T-helper 22 cell (primary cell): ENCODE data around the gene HGF.

Experiments used
- DNase-seq: peaks from one replicate; pipeline ENCODE4 v3.0.0-alpha.2; 2020; ENCODE audit warnings: low read depth

The HGF gene

DNA sequence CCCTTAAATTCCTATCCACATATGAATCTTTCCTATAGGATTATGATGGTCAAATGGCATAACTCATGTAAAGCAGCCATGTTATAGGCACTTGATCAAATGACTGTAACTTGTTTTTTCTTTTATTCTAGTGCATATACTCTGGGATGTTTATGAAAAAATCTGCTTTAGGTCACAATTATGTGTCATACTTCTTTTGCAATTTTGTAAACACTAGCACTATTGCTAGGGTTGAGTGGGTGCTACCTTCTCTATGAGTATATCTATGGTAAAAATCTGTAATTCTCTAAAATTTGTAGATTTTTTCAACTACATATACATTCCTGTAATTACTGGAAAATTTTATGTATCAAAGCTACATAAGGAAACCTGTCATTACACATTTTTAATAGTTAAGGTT lies 50.0 kb downstream of the HGF start:
- no peak for DNase-seq

DNA sequence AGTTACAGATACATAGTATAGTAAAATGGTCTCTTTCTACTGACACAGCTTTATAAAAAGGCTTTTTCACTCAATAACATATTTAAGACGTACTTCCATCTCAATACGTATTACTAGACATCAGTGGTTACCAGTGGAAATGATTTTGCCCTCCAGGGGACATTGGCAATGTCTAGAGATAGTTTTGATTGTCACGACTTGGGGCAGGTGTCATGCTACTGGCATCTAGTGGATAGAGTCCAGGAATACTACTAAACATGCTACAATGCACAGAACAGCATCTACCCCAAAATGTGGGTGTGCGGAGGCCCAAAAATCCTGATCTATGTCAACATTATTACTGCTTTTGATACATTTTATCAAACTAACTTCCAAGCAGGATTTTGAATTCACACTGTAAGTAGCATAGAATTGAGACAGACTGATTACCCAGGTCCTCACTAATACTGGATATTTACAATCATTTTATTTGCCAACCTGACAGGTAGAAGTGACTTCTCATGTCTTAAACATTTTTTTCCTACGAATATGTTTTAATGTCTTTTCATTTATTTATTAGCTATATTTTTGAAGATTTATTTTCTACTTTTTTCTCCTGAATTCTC lies 53.8 kb downstream of the HGF start:
- DNase-seq, result no peak

DNA sequence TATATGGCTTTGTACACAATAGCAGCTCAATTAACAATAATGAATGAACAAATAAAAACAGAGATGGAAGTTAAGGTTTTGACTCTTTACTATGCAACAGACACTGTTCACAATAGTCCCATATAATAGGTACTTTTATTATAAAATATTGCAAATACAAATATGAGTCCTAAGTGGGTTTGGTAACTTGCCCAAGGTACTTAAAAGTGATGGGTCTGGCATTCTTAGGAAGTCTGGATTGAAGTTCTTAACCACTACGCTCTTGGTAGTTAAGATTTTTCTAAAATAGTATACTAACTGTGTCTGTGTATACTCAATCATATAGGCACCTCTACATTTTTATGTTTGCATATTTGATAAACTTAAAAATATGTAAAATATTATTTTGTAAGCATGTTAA lies 55.5 kb downstream of the HGF start:
- no peak for DNase-seq

DNA sequence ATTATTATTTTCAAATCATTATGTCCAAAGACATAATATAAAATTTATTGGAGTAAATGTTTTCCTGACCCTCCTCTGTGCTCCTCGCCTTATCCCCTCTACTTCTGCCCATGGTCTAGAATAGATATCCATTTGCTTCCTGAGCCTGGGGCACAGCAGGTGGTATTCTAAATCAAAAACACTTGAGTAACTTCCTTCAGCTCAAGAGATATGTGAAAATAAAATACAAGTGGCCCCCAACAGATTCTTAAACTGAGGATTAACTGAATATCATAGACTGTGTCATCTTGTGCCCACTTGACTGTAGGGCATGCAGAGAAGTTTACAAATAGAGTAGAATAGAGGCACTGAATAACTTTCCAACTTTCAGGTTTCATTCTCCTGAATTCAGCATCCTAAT lies 59.1 kb downstream of the HGF start:
- DNase-seq, result no peak

DNA sequence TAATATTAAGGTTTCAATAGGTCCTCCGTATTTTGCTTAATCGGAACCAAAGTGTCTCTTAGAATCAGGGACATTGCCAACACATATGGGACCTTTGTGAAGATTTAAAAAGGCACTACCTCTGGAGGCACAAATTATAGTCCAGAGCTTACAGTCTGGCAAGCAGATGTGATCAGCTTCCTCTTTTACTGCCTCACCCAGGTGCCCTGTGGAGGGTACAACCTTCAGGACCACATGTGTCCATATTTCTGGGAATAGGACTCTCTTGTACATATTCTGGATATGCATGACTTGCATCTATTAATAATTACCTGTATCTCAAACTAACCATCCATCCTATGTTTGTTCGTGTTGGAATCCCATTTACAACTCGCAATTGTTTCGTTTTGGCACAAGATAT lies 60.0 kb downstream of the HGF start:
- no peak for DNase-seq

DNA sequence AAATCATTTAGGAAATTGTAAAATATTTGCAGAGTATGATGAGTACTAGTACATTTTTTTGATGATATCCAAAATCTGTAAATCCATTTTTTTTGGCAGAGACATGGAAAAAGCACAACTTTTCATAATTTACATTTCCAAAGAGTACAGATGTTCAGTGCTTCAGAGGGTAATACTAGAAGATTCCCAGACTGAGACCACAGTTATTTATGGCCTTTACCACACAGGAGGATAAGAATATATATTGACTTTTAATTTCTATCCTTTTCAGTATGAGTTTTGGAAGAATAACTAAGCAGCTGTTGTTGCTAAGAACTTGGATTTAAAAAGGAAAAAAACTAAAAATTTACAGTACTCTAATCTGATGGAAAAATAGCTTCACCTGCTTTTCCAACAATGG lies 61.9 kb downstream of the HGF start:
- no peak for DNase-seq

DNA sequence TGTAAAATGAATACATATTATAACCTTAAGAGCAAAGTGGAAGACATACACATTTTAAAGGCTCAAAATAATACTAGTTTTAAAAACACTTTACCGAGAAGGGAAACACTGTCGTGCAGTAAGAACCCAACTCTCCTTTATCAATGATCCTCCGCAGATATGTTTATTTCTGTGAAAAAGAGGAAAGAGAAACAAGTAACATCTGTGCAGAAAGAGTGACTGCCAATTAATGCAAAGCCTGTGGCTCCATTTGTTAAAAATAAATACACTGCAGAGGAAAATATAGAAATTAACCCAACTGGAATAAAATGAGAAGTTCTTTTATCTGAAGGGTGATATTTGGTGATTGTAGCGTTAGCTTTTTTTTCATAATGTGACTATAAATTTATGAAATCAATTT lies 62.7 kb downstream of the HGF start:
- no peak for DNase-seq

DNA sequence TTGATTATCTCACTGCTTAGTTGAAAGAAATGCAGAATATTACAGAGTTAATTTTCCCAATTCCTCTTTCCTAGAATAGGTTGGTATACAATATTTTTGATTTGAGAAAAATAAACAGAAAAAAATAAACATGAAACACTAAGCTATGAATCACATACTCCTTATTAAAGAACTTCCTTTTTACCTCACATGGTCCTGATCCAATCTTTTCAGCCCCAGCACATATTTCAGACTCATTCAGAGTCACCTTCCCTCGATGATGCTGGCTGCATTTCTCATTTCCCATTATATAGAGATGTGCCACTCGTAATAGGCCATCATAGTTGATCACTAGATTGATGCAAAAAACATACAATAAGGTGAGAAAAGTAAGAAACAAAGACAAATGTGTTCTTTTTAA lies 64.6 kb downstream of the HGF start:
- DNase-seq, result no peak

DNA sequence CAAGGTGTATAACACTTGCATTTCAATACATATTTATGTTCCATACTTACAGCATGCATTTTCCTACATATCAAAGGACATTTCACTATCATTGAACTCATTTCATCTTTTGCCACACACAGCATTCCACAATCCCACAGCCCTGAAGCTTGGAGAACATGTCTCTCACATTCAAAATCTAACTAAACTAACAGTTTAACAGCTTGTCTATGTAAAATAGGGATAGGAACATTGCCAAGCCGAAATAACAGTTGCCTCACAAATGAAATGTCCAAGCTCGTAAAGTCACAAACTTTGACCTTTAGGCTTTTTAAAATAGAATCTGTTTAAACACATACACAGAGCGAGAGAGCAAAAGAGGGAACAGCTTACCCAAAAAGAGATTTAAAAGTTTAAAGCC lies 65.3 kb downstream of the HGF start:
- no peak for DNase-seq

DNA sequence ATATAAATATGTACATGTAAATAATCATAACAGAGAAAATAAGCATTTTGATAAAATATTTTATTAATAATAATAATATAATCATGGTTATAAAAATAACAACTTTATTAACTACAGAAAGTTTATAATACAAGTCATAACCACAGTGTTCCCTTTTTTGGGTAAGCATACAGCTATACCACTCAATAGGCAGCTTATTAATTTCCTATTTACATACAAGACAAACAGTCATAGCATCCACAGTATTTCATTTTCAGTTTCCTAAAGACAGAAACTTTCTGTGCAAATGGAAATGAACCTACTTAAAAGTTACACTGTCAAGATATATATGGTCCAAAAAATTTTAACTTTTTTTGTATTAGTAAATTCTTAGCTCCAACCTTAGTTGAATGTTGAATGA lies 70.9 kb downstream of the HGF start:
- DNase-seq, result no peak

DNA sequence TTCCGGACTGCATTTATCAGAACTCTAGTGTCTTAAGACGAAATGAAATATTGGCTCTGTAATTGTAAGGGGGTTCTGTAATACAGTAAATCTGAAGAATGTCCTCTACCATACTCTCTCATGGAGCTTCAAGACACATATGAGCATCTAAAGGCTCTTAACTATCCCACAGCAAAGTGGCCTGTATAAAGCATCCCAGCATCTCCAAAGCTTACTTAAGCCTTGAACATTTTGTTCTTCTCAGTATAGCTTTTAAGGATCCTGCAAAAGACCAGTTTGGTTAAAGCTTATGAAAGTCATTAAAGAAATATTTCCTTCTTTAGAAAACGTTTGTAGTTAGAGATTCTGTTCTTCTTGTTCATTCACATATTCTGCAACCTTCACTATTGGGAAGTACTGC lies 75.1 kb downstream of the HGF start:
- DNase-seq, result no peak

DNA sequence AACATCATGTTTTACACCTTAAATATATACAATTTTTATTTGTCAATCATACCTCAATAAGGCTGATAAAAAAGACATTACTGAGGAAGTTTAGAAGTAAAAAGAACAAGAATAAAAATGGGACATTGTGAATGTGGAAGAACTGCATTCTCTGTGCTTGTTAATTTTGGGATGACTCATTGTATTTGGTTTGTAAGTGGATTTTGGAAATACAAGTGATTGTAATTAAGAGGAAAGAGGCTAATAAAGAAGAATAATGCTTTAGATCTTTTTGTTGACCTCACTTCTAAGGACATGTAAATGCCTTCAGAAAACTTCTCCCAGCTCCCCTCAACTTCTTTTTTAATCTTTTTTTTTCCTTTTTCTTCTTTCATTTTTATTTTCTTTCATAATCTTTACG lies 76.0 kb downstream of the HGF start:
- DNase-seq, result no peak

DNA sequence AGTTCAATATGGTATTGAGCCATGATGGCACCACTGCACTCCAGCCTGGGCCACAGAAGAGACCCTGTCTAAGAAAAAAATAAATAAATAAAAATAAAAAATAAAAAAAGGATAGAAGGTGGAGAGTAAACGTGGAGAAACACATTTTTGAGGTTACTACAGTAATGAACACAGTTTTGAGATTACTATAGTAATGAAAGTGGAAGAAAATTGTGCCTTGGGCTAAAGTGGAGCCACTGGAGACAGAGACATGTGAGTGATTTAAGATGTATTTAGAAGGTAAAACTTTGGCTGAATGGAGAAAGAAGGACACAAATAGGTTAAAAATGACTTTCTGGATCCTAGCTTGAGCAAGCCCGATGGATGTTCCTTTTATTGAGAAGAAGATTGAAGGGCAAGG lies 76.8 kb downstream of the HGF start:
- DNase-seq, result no peak

DNA sequence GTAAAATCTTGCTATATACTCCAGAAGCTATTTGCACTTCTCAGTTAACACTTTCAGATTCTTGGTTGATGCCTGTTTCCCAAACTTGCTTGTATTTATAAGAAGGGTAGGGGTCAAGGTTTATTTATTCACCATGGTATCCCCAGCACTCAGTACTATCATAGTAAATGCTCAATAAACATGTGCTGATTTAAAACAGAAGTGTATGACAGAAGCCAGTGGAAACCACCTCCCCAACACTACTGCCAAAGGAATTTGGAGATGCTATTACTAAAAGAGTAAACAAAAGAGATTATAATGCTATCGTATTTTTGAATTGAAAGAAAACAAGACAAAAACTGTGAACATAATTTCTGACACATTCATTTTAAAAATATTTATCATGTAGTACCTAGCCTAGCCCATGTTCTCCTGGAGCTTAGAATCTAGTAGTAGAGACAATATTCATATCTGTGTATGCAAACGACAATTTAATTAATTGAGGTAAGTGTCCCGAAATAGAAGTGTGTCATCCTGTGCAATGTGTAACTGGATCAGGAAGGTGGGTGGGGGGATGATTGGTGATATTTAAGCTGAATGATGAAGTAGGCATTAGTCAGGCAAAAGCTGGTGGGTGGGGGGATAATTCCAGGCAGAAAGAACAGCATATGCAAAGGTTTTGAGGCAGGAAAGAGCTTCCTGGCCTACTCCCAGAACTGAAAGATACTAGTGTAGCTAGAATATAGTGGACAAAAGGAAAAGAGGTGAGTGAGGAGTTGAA lies 77.5 kb downstream of the HGF start:
- DNase-seq, result no peak

DNA sequence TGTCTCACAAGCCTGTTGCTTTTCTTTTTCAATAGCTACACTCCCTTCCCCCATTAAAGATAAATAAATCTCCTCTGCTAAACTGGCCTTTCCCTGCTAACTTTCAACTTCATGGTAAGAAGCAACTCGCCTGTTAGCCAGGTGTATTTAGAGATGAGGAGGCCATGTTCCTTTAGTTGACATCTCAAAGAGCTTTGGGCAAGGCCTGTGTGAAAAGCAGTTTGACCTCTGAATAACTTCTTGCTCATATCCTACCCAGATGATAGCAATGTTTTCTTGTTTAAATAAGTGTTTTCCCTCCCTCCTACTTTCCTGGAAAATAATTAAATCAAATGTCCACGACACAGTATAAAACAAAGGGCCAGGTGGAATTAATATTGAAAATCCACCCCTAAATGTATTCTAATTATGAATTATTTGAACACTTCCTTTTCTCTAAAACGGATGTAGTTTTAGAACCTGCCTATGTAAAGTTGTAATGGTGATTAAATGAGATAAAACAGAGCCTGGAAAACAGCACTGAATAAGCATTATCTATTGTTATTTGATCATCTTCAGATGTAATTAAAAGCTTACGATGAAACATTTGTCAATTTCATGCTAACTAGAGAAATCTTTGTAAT lies 78.5 kb downstream of the HGF start:
- DNase-seq, result no peak

DNA sequence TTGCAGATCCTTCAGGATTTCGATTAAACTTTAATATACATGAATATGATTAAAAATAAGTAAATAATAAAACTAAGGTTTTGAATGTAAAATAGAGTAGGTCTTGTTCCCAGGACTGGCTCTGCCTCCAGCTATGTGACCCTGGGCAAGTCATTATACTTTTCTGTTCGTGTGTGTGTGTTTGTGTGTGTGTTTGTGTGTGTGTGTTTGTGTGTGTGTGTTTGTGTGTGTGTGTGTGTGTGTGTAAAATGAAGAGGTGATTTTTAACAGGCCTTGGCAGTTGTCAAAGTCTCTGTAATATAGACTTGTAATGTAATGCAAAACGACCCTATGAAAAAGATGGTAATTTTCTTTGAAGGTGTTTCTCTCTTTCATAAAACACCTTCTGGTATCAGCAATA lies 79.2 kb downstream of the HGF start:
- no peak for DNase-seq

DNA sequence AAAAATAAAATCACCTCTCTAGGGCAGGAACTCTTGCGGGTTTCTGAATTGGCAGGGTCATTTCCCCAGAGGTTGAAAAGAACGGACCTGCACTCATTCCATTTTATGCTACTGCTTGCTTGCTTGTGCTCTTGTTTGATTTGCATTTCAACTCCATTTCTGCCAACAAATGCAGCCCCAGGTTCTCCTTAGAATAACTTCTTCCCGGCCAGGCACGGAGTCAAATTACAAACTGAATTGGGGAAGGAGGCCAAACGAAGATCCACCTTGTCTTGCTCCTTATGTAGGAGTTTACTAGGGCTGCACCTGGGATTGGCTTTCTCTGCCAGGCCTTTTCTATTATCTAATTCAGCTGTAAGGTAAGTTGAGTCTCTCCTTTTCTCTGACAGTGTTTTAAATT lies 79.6 kb downstream of the HGF start:
- no peak for DNase-seq

DNA sequence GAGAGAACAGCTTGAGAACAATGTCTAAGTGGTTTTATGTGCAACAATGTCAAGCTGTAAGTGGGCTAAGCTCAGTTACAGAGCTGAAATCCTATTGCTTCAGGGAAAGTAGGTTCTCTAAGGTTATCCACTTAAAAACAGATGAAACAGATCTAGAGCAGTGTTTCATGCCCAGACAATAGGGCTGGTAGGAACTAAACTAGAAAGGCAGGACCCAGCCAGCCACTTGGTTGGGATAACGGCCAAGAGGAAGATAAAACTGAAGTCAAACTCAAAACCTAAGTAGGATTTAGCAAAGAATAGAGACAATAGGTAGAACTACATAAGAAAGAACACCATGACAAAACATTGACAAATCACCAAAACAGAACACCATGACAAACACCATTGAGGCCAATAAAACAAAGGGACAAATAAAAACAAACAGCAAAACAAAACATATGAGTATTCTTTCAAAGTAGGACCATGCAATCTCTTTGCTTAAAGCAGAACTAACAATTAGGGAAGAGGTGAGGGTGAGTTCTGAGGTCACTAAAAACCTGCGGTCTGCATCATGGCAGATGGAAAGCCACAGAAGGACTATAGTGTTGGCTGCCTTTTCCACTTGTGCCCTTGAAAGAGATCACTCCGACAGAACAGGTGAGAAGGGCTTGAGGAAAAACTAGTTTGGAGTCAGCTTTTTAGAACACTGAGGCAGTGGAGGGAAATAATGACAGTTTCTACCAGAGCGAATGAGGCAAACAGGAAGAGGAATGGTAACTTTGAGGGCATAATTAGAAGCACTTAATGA lies 81.0 kb downstream of the HGF start:
- DNase-seq, result no peak

DNA sequence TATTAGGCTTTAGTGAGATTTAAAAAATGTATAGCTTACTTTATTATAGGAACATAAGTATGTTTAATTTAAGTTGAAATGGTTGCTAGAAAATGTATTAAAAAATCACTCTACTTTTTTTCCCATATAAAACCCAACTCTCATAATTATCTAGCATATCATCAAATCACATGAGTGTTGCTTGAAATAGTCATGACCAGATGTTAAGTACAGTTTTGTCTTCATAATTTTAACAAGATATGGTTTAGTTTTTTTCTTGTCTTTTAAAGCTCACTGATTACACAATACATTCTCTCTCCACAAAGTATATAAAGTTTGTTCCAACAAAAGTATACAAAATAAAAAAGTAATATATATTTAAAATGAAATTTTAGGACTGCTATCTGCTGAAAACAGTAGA lies 82.8 kb downstream of the HGF start:
- DNase-seq, result no peak

DNA sequence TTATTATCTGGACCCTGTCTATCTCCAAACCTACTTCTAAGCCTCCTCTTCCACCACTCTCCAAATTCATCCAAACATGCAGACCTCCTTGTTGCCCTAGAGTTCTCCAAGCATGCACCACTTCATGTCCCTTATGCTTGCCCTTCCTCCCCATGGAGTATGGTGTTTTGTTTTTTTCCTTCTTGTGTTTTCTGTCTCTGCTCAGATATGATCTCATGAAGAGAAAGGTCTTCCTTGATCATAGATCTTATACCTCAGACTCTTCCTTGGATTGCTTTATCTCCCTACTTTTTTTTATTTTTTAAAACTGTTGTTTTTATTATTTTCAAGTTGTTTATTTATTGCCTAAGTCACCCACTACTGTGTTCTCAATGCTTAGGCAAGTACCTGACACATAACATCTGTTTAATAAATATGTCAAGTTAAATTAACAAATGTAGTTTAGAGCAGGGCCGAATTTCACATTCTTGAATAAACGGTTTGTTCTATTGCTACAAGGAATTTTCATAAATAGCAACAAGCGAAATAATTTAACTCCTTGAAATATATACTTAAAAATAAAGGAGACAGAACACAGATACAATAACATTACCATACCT lies 84.5 kb downstream of the HGF start:
- no peak for DNase-seq

DNA sequence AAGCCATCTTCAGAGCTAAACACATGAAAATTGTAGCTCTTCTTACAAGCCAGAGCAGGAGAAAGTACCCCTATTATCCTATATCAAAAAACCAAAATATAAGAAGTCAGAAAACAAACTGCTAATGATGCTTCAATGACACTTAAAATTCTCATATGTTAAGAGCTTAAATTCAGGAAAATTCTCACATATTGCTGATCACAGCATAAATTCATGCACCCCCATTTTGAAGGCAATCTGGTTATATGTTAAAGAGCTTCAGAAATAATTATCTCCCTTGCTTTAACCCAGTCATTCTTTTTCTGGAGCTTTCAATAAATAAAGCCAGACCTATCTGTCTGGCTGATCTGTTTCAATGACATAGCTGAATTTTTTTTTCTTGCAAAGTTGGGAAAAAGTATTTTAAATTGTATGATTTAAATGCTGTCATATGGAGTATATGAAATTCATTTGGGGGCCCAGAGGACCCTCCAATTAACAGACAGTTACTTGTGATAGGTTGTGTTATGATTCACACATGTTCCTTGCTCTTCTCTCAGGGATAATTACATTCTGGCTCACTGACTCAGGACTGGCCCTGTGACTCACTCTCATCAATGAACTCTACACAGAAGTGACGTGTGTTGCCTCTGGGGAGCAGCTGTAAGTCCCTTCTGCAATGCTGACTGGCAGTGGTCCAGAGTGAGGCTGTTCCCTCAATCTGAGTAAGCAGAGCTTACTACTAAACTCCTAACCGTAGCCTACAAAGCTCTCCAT lies 85.2 kb downstream of the HGF start:
- no peak for DNase-seq

DNA sequence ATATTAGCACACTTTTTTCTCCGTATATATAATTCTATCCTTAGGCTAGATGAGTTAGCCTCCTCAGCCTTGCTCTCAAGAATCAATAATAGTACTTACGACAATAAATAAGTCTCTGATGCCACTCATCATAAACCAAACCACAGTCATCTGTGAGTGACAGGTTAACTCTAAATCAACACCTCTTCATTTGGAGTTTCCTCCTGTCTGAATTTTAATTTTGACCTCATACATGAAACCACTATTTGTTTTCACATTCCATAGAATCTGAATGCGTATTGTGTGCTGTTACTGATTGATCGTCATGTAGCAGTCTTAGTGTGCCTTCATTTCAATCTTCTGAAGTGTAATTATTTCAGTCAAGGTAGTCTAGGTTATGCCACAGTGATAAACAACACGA lies 85.8 kb downstream of the HGF start:
- no peak for DNase-seq
